Stimulated activated CD4-positive, alpha-beta T cell treated with anti-CD3 and anti-CD28 coated beads, Interleukin-15, amount 100 ng/mL, for 24 hours (primary cell): Measurements from ENCODE around the gene GSN.

Experiments used
- DNase-seq: peaks from one replicate; pipeline ENCODE4 v3.0.0-alpha.2; 2020

The GSN gene

DNA sequence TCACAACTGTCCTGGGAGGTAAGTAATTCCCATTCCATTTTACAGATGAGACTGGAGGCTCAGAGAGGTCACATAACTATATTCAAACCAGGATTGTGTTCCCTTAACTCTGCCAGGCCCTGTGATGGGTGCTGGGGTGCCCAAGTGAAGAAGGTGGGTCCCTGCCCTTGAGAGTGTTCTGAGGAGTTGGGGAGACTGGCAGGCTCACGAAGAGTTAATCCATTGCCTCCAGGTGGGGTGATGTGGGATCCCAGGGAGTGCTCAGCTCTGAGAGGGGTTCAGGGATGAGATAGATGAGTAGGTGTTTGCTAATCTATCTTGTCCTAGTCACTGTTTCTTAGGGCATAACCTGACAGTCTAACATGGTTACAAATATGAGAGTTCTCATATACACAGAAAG, 36.7 kb downstream of the GSN start:
- no peak for DNase-seq

DNA sequence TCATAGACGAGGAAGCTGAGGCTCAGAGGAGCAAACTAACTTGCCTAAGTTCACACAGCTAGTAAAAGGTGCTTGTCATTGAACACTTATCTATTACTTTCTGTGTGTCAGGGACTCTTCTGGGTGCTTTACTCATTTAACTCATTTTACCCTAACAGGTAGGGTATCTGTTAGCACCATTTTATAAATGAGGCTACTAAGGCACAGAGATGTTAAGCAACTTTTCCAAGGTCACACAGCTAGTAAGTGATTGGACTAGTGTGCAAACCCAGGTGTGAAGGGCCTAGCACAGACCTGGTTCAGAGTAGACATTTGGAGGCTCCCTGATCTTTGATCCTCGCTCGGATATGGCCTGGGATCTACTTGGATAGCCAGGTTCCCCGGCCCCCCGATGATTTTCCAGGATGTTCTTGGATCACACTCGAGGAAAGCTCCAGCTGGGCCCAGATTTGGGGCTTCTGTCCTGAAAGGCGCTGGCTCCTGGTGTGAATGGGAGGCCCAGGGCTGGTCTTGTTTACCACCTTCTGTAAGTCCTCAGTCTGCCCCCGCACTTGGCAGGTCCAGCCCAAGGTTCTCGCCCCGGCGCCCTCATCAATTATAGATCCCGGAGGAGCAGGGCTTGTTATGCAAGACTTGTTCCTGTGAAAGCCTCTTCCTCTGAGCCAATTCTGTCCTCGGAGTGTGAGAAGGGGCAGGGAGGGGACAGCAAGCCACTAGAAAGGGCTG, 37.5 kb downstream of the GSN start:
- no peak for DNase-seq

- no peak for DNase-seq
Observed at GRCh38 chr9:121307976-121308375, 40.0 kb downstream of the GSN start.

- no peak for DNase-seq
Observed at GRCh38 chr9:121308765-121309164, 40.8 kb downstream of the GSN start.

- DNase-seq = no peak
Observed at GRCh38 chr9:121309171-121309570, 41.2 kb downstream of the GSN start.

DNA sequence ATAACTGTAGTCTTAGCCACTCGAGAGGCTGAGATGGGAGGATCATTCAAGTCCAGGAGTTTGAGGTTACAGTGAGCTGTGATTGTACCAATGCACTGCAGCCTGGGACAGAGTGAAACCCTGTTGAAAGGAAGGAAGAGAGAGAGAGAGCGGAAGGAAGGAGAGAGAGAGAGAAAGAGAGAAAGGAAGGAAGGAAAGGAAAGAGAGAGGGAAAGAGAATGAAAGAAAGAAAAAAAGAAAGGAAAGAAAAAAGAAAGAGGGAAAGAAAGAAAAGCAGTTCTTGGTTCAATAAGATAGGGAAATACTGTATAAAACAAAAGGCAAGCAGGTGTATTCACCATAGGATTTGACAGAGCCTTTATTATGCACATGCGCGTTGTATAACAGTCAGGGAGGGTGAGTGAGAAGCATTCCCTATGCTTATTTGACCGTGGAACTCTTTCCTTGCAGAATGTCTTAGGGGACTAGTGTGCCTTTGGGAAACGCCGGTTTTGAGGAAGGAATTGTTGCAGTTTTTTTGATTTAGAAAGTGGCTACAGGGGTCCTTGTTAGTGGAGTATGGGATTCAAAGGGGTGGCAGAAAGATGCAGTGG, 42.0 kb downstream of the GSN start:
- no peak for DNase-seq

DNA sequence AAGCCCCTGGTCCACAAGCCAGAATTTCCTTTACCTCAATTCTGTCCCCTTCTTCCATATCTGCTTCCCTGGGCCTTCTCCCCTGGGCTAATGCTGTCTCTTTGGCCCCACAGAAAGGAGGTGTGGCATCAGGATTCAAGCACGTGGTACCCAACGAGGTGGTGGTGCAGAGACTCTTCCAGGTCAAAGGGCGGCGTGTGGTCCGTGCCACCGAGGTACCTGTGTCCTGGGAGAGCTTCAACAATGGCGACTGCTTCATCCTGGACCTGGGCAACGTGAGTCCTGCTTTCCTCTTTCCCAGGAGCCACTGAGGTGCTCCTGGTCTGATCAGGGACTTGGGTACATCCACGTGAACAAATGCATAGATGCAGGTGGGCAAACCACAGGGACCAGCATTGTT, 42.6 kb downstream of the GSN start:
- DNase-seq = no peak

- no peak for DNase-seq
Observed at GRCh38 chr9:121312169-121312568, 44.2 kb downstream of the GSN start.

DNA sequence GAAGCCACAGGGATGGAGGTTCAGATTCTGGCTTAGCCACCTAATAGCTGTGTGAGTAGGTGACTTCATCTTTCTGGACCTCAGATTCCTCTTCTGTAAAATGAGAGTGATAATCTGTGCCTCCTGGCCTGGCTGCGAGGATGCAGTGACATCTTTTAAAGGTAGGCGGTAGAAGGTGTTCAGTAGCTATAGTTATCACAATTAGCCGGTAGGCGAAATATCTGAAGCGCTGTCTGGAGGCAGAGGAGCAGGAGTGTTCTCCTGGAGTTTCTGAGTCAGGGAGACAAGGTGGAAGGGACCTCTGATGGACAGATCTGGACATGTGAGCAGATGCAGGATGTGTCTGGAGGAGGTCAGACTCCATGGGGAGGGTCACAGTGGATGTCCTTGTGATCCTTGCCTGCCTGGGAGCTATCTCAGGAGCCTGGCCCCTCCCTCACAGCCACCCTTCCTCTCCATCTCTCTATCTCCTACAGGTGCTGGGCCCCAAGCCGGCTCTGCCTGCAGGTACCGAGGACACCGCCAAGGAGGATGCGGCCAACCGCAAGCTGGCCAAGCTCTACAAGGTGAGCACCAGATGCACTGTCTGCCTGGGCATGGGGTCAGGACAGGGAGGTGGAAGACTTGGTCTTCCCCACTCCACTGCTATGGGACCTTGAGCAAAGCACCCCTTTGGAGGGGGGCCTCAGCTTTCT, 45.6 kb downstream of the GSN start:
- no peak for DNase-seq

DNA sequence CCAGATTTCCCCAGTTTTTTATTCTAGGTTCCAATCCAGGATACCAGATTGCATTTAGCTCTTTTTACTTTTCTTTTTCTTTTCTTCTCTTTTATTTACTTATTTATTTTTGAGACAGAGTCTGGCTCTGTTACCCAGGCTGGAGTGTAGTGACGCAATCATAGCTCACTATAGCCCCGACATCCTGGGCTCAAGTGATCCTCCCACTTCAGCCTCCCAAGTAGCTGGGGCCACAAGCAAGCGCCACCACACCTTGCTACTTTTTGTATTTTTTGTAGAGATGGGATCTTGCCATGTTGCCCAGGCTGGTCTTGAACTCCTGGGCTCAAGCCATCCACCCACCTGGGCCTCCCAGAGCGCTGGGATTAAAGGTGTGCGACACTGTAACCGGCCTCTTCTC, 48.4 kb downstream of the GSN start:
- no peak for DNase-seq

DNA sequence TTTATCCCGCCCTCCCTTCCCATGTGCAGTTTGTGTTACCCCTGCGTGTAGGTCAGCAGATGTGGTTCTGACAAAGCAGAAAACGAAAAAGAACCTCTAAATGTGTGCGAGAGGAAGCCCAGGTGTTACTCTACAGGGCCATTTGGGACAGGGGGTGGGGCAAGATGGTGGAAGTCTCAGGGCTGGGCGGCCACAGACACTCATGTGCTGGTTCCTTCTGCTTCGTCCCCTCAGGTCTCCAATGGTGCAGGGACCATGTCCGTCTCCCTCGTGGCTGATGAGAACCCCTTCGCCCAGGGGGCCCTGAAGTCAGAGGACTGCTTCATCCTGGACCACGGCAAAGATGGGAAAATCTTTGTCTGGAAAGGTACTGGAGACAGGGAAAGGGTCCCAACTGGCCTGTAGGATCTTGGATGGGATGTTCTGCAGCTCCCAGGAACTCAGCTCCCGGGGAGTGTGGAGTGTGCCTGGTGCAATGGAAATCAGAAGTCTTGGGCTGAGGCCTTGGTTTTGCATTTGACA, 49.0 kb downstream of the GSN start:
- DNase-seq = no peak

DNA sequence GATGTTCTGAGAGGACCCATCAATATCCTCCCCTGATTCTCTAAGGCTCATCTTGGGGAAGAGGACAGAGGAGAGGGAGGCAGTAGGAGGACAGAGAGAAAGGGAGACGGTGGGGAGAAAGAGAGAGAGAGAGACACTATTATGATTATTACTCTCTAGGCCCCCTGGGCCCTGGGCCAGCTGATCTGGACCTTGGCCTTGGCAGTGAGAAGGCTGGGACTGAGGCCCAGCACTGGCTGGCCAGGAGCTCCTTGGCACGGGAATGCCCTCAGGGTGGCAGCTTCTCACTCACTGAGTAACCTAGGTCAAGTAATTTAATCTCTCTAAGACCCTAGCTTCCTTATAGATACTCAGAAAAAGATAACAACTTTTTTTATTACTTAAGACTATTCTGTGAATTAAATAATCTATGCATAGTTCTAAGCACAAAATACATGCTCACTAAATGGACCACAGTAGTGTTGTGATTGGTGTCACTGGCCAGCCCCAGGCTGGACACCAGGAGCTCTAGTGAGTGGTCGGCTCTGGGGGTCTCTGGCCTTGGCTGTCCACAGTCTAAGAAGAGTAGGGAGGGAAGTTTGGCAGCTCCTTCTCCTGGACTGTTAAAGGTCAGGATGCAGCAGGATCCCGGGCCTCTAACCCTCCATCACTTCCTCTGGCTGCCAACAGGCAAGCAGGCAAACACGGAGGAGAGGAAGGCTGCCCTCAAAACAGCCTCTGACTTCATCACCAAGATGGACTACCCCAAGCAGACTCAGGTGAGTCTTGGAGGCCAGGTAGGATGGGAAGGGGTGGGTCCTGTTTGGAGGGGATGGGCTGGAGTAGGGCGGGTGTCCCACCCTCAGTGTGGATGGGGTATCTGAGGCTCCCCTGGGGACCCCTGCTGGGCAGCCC, 50.0 kb downstream of the GSN start:
- no peak for DNase-seq

GRCh38 chr9:121318631-121319382, 50.8 kb downstream of the GSN start:
- no peak for DNase-seq

DNA sequence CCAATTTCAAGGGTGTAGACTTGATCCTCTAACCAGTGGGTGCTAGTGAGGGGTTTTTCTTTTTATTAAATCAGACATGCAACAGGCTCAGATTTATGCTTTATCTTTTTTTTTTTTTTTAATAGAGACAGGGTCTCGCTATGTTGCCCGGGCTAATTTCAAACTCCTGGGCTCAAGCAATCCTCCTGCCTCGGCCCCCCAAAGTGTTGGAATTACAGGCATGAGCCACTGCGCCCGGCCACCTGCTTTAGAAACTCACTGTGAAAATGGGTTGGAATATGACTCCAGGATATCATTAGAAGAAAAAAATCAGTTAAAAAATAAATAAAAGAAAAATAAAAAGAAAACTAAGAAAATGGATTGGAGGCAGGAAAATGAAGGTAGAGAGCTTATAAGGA, 51.4 kb downstream of the GSN start:
- no peak for DNase-seq

- DNase-seq = no peak
Observed at GRCh38 chr9:121321016-121321503, 53.1 kb downstream of the GSN start.

GRCh38 chr9:121322037-121322736, 54.2 kb downstream of the GSN start:
- no peak for DNase-seq

GRCh38 chr9:121322737-121323448, 54.9 kb downstream of the GSN start:
- DNase-seq = no peak

DNA sequence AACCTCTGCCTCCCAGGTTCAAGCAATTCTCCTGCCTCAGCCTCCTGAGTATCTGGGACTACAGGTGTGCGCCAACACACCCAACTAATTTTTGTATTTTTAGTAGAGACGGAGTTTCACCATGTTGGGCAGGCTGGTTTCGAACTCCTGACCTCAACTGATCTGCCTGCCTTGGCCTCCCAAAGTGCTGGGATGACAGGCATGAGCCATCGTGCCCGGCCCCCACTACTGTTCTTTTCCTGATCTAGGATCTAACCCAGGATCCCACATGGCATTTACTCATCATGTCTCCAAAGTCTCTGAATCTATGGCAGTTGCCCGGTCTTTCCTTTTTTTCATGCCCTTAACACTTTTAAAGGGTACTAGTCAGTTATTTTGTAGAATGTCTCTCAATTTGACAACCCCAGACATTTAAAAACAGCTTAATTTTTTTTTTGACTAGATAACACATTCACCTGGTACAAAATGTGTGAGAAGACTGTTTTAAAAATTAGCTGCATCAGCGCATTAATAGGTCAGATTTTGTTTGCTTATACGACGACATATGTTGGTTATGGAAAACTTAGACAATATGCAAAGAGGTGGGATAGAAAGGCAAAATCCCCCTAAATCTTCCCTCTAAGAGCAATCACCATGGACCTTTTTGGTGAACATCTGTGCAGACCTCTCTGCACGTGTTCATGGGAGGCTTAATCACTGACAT, 55.6 kb downstream of the GSN start:
- DNase-seq = no peak

DNA sequence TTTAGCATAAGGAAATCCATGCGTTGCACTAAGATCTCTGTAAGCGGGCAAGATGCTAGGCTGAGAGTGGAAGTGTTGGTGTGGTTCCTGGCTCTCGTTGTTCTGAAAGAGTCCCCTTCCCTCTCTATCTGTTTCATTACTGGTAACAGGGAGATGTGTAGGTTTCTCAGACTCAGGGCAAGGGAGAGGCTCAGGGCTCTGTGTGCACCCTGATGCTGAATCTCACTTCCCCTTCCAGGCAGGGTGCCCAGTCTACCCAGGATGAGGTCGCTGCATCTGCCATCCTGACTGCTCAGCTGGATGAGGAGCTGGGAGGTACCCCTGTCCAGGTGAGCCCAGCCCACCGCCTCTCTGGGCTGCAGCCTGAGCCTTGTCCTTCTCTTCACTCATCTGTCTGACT, 56.4 kb downstream of the GSN start:
- no peak for DNase-seq

GRCh38 chr9:121324755-121325154, 56.8 kb downstream of the GSN start:
- no peak for DNase-seq
